Measurements from ENCODE around the gene SLC30A3. TPM values are rescaled to one million over a fixed set of nuclear protein-coding genes. Genes with fewer than 3 reads are reported as not detected.

SLC30A3 gene
- total RNA-seq, 1 experiment from 2014 or later, result not detected

DNA sequence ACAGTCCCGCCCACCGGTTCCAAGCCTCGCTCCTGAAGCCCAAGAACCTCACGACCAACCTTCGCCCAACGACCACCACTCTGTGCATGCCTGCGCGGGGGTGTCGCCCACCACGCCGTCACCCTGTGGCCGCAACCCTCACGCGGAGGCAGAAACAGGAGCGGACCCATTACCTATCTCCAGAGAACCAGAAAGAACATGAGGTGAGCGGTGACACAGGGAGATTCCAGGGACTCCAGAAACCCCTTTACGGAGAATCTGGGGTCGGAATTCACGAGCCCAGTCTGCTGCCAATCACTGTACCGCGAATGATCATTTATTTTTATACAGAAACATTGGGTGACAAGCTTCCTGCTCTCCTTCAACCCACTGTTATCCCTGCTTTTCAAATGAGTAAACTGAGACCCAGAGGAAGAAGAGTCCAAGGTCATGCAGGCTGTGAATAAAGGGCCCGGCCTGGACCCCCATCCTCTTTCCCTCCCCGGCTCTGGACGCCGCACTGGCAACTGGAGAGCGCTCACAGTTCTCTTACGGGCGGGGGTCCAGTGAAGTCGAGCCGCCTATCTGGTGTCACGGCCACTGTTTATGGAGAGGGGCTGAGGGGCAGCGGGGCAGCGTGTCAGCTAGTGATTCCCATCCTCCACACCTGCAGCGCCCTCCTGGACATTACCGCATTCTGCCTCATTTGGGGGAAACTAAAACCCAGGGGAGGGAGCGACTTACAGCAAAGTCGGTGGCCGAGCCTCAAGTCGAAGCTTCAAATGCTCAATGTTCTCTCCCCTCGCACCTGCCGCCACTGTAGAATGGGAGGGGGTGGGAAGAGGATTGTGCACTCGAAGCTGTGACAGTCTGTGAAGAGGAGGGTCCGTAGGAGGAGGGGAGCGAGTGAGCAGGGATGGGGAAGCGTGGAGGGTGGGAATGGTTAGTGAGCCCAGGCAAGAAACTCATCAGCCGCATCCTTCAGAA is 723 bp upstream of the SLC30A3 start:
- TF ChIP-seq, protein P1, sequence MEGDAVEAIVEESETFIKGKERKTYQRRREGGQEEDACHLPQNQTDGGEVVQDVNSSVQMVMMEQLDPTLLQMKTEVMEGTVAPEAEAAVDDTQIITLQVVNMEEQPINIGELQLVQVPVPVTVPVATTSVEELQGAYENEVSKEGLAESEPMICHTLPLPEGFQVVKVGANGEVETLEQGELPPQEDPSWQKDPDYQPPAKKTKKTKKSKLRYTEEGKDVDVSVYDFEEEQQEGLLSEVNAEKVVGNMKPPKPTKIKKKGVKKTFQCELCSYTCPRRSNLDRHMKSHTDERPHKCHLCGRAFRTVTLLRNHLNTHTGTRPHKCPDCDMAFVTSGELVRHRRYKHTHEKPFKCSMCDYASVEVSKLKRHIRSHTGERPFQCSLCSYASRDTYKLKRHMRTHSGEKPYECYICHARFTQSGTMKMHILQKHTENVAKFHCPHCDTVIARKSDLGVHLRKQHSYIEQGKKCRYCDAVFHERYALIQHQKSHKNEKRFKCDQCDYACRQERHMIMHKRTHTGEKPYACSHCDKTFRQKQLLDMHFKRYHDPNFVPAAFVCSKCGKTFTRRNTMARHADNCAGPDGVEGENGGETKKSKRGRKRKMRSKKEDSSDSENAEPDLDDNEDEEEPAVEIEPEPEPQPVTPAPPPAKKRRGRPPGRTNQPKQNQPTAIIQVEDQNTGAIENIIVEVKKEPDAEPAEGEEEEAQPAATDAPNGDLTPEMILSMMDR (IDR thresholded peaks at IDR 0.05; ENCODE audit: unreplicated experiment), result no peak
- intact Hi-C loops (cut with micrococcal nuclease), result no loop called here
- Mint-ChIP-seq H3K36me3 (ENCODE audit: insufficient read depth, unreplicated experiment) (no peaks in the 10 kb centered on the region), H3K4me1 (ENCODE audit: insufficient read depth, unreplicated experiment) (peaks cover 11% of the 10 kb centered on the region), H3K4me3 (ENCODE audit: unreplicated experiment) (peak overlapping the region; percentile 68), H3K27me3 (ENCODE audit: insufficient read depth, unreplicated experiment) (peaks cover 31% of the 10 kb centered on the region), H3K27ac (ENCODE audit: low read depth, unreplicated experiment) (no peak overlapping the region), H3K9me3 (ENCODE audit: unreplicated experiment) (no peaks in the 10 kb centered on the region)
- DNase-seq (ENCODE audit: unreplicated experiment), result no peak
- ChIA-PET CTCF (interaction anchor here (0.5 to 5.9 kb wide), 7 partner anchors 17 to 182 kb away, joined by 3 to 41 read pairs (median 6); partner anchors contain the start of gene TRIM54), POLR2A (interaction anchor here (0.6 to 1.5 kb wide), 2 partner anchors 9 to 167 kb away, joined by 3 to 4 read pairs; no protein-coding TSS in a partner anchor)
- no TSS peak for BruUV-seq (replicated peaks)

DNA sequence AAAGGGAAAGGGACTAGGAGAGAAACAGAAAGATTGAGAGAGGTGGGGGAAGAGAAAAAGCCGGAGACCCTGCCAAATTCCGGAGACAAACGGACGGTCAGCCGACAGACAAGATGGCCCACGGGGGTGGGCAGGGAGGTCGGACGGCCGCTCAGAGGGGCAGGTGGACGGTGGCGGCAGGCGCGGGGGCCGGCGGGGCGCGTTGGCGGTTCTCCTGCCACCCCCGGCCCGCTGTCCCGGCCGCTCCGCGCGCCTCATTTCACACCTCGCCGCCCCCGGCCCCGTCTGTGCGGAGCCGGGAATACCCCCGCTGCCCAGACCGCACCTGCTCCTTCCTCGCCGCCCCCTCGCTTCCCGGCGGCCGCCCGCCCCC is 935 bp downstream of the SLC30A3 start:
- H3K27ac Mint-ChIP-seq (ENCODE audit: low read depth, unreplicated experiment), result no peak overlapping the region
- H3K9me3 Mint-ChIP-seq (ENCODE audit: unreplicated experiment), result no peaks in the 10 kb centered on the region
- DNase-seq (ENCODE audit: unreplicated experiment), result no peak
- H3K36me3 Mint-ChIP-seq (ENCODE audit: insufficient read depth, unreplicated experiment), result no peaks in the 10 kb centered on the region
- peaks cover 11% of the 10 kb centered on the region for H3K4me1 Mint-ChIP-seq (ENCODE audit: insufficient read depth, unreplicated experiment)
- peak overlapping the region; percentile 14 for H3K4me3 Mint-ChIP-seq (ENCODE audit: unreplicated experiment)
- TF ChIP-seq, protein P1 (IDR thresholded peaks at IDR 0.05; ENCODE audit: unreplicated experiment), result no peak
- ChIA-PET POLR2A (no interaction called here), CTCF (interaction anchor here (0.7 kb wide), 1 partner anchor 422 kb away, joined by 3 read pairs; no protein-coding TSS in a partner anchor)
- H3K27me3 Mint-ChIP-seq (ENCODE audit: insufficient read depth, unreplicated experiment), result peaks cover 31% of the 10 kb centered on the region
- intact Hi-C loops (cut with micrococcal nuclease), result no loop called here
- BruUV-seq (replicated peaks), result no TSS peak

DNA sequence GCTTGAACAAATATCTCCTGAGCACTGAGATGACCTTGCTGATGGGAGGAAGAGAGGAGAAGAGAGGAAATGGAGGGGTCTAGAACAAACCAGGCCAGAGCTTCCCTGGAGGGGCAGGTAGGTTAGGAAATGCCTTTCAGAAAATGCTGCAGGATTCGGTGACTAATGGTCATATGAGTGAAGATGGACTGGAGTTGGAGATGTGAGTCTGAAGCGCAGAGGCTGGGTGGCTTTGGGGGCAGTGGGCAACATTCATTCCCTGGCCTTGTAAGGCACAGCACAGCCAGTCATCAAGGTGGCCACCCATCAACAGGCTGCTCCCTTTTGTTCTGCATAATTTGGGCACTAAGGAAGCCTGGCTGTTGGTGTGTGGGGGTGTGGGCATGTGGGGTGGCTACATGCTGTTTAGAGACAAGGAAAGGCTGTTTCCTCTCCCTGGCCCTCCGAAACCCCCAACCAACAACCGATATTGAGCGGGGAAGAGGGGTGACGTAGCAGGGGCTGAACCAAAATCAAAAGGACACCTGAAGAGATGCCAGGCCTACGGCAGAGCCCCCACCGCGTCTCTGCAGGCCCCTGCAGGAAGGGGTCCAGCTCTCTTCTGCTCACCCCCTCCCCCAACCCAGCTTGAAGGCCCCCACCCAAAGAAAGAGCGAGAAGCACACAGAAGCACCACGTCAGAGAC is 1.5 kb downstream of the SLC30A3 start:
- no TSS peak for BruUV-seq (replicated peaks)
- TF ChIP-seq, protein P1 (IDR thresholded peaks at IDR 0.05; ENCODE audit: unreplicated experiment), result no peak
- no peak for DNase-seq (ENCODE audit: unreplicated experiment)
- Mint-ChIP-seq H3K27ac (ENCODE audit: low read depth, unreplicated experiment) (no peak overlapping the region), H3K4me1 (ENCODE audit: insufficient read depth, unreplicated experiment) (peaks cover 15% of the 10 kb centered on the region), H3K4me3 (ENCODE audit: unreplicated experiment) (peak overlapping the region; percentile 14), H3K9me3 (ENCODE audit: unreplicated experiment) (no peaks in the 10 kb centered on the region), H3K36me3 (ENCODE audit: insufficient read depth, unreplicated experiment) (no peaks in the 10 kb centered on the region), H3K27me3 (ENCODE audit: insufficient read depth, unreplicated experiment) (peaks cover 31% of the 10 kb centered on the region)
- ChIA-PET CTCF (interaction anchor here (0.7 kb wide), 1 partner anchor 423 kb away, joined by 3 read pairs; no protein-coding TSS in a partner anchor), POLR2A (no interaction called here)
- intact Hi-C loops (cut with micrococcal nuclease), result no loop called here

DNA sequence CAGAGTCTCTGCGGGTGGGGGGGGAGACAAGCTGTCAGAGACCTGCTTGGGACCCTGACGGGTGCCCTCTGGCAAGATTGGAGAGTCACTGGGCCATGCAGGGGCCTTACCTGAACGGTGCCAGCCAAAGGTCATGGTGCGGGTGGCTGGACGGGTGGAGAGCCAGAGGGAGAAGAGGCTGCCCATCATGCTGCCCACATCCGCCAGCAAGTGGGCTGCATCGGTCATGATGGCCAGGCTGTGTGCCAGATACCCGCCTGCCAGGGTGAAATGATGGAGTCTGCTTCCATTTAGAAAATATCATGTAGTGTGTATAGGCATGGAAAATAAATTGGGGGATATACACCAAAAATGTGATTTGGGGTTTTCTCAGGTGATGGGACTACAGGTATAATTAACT is 4.8 kb downstream of the SLC30A3 start:
- ChIA-PET CTCF (no interaction called here), POLR2A (no interaction called here)
- Mint-ChIP-seq H3K36me3 (ENCODE audit: insufficient read depth, unreplicated experiment) (no peaks in the 10 kb centered on the region), H3K4me3 (ENCODE audit: unreplicated experiment) (no peak overlapping the region), H3K27ac (ENCODE audit: low read depth, unreplicated experiment) (no peak overlapping the region), H3K27me3 (ENCODE audit: insufficient read depth, unreplicated experiment) (peaks cover 31% of the 10 kb centered on the region), H3K9me3 (ENCODE audit: unreplicated experiment) (no peaks in the 10 kb centered on the region), H3K4me1 (ENCODE audit: insufficient read depth, unreplicated experiment) (peaks cover 21% of the 10 kb centered on the region)
- no peak for DNase-seq (ENCODE audit: unreplicated experiment)
- TF ChIP-seq, protein P1 (IDR thresholded peaks at IDR 0.05; ENCODE audit: unreplicated experiment), result no peak
- intact Hi-C loops (cut with micrococcal nuclease), result no loop called here
- BruUV-seq (replicated peaks), result no TSS peak
